GM03348 (cell line): Measurements from ENCODE around the gene PRR4.

Source experiments
- DNase-seq: peaks from one replicate; pipeline ENCODE4 v3.0.0; 2012; ENCODE audit warnings: low spot score

PRR4 gene

DNA sequence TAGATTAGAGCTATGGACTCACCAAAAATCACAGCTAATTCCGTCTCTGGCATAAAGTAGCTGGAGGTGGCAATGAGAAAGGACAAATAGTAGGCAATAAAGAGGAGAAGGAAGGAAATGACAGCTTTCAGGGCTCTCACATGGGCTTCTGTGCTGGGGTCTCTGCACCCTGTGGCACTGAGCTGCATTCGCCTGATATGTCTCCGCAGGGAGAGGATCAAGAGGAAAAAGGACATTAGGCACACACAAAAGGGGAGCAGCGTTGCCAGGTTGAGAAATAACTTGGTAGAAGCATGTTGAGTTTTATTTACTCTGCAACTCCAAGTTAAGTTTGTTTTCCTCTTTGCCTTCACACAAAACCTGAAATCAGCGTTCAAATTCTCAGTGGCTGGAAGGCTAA, 47.5 kb downstream of the PRR4 start:
- DNase-seq = no peak
